HL-60/S4 (cell line): ENCODE data around the gene INKA2.

Source experiments
- in situ Hi-C: fragments of 300-500 bp; cut with MboI; formaldehyde crosslinking; loops from 2 replicates; pipeline ENCODE4 v1.14.3; 2022; ENCODE audit warnings: low sequenced_read_pairs

The INKA2 gene

DNA sequence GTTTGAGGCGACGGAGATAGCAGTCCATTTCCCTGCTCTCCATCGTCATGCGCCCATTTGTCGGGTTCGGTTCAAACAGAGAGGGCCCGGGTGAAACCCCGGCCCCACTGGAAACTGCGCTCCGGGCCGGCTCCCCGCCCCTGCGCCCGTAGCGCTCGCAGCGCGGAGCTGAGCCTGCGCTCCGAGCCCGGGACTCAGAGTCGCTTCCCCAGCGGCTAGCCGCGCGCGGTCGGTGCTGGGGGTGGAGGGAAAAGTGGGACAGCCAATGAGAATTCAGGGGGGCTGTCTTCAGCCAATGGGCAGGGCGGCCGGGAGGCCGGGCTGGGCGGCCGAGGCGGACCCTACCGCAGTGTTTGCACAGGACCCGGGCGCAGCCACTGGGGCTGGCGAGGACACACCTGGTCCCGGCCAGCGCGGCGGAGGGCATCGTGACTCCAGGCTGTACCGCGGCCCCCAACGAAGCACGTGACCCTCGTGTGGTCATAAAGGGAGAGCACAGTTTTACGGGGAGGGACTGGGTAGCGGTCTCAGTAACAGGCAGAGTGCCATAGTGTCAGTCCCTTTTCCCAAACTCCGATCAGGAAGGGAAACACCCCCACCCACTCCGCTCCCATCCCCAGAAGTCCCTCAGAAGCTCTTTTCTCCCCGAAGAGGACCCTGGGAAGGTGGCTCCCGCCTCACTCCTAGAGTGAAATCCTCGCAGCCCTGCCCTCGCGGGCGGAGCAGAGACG is at the start of gene INKA2:
INKA2 (minus strand) TSS at position 202 of the 731 bp plus-strand sequence; CDS start at position 49, 153 bp downstream.
- in situ Hi-C loops = no loop called here

DNA sequence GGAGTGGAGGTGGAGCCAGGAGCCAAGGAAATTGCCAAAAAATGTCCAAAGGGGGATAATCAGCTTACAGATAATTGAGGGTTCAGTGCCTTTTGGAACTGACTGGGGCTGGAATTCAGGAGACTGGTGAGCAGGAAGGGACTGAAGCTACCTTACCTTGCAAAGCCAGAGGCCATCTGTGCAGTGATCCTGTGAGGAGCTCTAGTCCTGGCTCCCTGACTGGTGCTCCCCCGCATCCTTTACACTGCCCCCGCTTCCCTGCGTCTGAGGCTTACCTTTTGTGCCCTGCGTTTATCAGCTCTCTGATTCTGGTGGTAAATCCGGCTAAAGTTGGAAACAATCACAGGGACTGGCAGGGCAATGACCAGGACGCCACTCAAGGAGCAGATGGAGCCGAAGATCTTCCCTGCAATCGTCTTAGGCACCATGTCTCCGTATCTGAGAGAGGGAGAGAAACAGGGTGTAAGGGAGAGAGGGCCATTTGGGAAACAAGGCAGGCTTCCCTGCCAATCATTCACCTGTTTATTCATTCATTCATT is 47.5 kb upstream of the INKA2 start:
- in situ Hi-C loops = loop anchor here (25.0 kb wide), 1 partner anchor 774 kb away; no protein-coding TSS in a partner anchor

DNA sequence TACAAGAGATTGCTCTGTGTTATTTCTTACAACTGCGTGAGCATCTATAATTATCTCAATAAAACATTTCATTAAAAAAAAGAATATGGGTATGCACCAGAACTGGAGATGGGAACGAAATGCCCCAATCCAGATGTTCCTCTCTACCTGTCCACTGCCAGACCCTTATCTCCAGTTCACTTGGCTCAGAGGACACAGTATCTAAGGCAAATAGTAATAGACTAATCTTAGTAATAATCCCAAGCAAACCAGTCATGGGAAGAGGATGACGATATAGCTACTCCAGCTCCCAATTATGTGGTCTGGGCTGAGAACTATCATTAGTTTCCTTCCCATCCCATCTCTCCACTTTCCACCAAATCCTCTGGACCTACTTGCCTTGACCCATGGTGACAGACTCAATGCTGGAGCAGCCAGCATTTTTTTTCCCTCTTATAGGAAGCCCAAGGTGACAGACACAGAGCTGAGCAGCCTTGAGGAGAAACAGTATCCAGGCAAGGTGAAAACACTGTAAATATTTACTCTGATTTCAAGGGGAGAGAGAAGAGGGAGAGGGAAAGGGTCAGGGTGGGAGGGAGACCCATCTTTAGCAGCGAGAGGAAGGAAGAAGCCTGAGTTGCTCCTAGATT is 45.2 kb upstream of the INKA2 start:
- in situ Hi-C loops = loop anchor here (25.0 kb wide), 1 partner anchor 772 kb away; no protein-coding TSS in a partner anchor

DNA sequence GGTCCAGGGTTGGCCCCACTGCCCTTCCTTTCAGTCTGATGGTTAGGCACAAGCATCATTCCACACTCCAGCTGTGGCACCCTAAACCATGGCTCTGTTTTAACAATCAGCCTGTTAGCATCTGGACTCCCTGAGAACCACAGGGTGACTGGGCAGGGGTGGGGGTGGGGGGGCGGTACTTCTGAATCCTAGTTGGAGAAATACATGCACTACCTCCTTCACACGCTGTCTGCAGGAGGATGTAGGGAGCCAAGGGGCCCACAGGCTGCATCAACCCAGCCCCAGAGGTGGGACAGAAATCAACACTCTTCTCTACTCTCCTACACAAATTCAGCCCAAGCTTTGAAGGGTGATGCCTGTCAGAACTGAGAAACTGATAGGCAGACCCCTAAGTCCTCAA is 40.4 kb upstream of the INKA2 start:
- in situ Hi-C loops = loop anchor here (25.0 kb wide), 1 partner anchor 767 kb away; no protein-coding TSS in a partner anchor

DNA sequence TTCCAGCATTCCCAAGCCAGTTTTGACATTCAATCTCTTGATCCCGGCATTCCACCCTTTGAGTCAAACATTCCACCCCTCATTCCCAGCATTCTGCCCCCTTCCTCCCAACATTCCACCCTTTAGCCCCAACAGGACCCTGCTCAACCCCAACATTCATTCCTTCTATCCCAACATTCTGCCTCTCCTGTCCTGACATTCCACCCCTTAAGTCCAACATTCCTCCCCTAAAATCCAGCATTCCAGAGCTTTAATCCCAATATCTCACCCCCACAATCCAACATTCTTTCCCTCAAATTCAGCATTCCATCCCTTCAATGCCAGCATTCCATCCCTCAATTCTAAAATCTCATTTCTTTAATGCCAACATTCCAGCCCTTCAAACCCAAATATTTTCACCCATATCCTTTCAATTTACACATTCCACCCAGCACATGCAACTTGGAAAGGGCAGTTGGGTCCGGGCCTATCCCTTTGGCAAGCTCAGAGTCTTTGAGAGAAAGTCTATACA is 39.4 kb upstream of the INKA2 start:
- in situ Hi-C loops = loop anchor here (25.0 kb wide), 1 partner anchor 766 kb away; no protein-coding TSS in a partner anchor

DNA sequence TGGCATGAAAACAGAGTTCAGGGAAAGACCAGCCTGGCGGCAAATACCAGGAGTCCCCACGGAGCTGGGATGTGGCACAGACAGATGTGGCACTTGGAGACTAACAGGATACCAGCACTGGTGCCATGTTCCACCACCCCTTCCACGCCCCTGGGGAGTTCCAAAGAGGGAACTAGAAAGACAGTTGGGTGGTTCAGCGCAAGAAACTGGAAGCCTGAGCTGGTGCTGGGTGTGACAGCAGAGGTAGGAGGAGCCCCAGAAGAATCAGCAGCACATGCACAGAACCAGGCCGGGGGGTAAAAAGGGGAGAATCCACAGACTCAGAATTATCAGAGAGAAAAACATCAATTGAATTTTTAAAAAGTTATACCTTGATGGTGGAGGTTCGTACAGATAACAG is 38.9 kb upstream of the INKA2 start:
- in situ Hi-C loops = loop anchor here (25.0 kb wide), 1 partner anchor 766 kb away; no protein-coding TSS in a partner anchor

DNA sequence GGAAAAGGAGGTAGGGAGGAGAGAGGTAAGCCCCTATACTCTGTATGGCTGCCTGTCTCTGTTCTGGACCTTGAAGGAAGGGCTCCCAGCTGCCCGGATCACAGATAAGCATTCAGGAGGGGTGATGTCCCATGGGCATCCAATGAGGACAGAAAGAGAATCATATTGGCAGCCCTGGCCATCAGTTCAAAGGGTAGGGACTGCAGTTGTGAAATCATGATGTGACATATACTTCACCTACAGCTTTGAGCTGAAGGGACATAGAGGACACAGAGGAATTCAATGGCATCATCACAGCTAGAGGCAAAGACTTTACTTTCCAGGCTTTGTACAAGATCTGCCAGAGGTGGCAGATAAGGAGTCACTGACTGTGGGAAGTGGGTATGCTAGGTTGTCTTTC is 38.1 kb upstream of the INKA2 start:
- in situ Hi-C loops = loop anchor here (25.0 kb wide), 1 partner anchor 765 kb away; no protein-coding TSS in a partner anchor

DNA sequence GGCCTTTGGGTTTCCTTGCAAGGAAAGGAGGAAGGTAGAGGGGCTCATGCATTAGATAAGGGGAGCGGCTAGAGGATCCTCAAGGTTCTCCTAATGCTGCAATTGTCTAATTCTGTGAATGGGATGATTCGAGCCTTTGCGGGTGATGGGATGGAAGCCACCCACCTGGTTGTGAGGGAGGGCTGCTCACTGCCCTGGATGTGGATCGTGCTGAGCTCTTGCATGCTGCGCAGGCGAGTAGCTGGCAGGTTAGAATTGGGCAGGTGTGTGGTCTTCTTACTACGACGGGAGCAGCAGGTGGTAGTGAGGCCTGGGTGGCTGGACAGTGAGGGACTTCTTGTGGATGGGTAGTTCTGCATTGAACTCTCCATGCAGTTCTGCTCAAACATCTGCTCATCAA is 37.7 kb upstream of the INKA2 start:
- in situ Hi-C loops = loop anchor here (25.0 kb wide), 1 partner anchor 765 kb away; no protein-coding TSS in a partner anchor

DNA sequence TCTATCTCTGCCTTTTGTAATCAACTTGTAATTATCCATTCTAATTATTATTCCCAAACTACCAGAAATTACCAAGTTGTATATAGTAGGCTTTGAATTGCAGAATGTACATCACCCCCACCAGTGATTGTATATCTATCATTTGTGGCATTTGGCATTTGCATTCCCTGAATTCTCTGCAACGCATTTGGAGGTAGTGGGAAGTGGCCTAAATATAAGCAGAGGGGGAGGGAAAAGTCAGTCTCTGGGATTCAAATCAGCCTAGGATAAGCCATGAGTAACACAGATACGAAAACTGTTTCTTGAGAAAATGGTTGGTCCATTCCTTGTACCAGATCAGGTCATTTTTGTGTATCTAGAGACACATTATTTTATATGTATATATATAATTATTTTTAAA is 37.2 kb upstream of the INKA2 start:
- in situ Hi-C loops = loop anchor here (25.0 kb wide), 1 partner anchor 764 kb away; no protein-coding TSS in a partner anchor

DNA sequence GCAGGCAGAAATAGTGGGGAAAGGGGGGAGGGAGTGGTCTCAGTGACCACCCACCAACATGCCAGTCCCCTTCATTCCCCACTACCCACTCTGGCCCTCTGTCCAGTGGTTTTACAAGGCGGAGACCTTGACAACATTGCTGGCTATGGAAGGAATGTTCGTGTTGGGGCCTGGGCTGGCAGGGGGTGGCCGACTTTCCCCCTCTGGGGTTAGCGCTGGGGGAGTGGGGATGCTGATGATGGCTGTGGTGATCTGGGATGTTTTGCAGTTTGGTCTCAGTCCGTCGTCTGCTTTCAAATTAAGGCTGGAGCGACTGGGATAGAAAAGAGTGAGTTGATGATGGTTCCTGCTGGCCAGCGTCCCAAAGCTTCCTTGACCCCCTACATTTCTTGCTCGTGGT is 36.8 kb upstream of the INKA2 start:
- in situ Hi-C loops = loop anchor here (25.0 kb wide), 1 partner anchor 764 kb away; no protein-coding TSS in a partner anchor

DNA sequence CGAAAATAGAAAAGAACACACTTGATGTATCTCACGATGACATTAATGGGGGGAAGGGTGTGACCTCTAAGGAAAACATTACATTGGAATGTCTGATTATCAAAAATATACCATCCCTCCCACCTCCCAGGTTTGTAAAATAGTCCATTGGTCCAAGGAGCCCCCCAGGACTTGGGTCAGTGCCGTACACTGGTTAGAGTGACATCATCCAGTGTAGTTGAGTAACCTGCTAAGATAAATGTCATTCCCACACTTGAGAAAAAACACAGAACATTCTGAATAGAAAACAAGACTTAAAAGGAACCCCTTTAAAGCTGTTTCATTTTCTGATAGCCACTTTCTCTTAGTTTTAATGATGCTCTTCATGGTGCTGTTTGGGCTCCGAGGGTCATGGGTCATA is 31.7 kb upstream of the INKA2 start:
- in situ Hi-C loops = loop anchor here (25.0 kb wide), 1 partner anchor 559 kb away; the partner anchor contains the start of gene DENND2D

DNA sequence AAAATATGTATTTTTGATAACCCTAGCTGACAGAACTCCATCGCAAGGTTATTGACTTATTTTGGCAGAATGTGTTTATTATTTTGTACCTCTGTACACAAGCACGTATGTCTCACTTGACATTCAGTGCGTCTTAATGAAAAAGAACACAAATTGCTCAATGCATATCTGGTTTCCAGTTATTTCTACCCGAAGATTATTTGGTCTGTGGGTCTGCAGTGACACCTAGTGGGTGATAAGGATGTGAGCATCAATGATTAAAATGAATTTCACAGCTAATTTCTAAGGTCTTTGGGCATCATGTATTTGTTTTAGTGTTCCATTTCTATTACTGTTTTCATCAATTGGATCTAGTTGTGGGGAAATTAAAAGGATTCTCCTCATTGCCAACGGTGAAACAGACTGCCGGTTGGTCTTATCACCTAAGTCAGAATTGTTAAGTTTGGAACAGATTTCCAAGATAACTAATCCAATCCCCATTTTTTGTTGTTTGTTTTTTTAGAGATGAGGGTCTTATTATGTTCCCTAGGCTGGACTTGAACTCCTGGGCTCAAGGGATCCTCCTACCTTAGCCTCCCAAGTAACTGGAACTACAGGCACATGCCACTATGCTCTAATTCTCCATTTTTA is 30.4 kb upstream of the INKA2 start:
- in situ Hi-C loops = loop anchor here (25.0 kb wide), 1 partner anchor 557 kb away; the partner anchor contains the start of gene DENND2D

DNA sequence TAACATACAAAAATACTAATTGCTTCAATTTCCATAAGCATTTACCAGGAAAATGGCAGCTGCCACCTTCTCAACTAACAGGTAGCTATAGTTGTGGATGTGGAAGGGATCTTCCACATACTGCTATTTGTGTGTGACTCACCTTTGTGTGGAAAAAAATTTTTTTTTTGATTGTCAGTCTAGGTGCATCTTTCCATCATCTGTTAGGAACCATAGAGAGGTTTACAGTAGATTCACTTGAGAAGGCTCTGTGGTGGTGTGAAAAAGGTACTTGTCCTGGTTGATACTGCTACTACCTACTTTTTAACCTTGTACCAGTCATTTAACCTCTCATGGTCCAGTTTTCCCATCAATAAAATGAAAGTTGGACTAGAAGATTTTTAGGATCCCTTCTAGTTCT is 29.4 kb upstream of the INKA2 start:
- in situ Hi-C loops = loop anchor here (25.0 kb wide), 1 partner anchor 556 kb away; the partner anchor contains the start of gene DENND2D

DNA sequence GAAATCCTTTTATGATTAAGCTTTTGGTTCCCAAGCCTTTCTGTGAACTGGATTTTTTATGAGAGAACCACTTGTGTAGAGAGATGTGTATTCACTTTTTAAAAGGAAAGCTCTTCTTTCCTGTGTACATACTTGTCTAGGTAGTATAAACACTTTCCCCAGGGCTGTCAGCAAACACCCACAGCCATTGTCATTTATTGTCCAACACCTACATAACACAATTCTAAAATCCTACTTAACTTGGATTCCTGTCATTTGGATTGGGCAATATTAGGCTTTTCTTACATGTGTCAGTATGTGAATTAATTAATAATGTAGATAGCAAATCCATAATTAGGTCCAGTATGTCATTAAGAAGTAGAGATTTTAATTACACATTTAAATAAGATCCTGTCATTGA is 28.8 kb upstream of the INKA2 start:
- in situ Hi-C loops = loop anchor here (25.0 kb wide), 1 partner anchor 556 kb away; the partner anchor contains the start of gene DENND2D

DNA sequence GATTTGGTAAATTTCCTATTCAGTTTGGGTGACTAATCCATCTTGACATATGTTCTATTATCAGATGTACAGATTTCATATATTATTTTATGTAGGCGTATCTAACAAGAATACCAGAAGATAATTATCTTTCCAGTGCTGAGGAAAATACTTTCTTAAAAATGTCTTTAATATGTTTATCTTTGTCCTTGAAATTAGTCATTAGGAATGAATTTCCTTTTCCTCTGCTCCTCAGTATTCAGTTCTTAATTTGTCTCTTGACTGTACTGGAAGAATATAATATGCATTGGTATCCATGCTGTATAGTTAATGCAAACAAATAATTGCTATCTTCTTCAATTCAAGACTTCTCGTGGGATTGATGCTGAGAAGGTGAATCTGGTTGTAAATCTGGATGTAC is 23.1 kb upstream of the INKA2 start:
- in situ Hi-C loops = loop anchor here (5.0 to 25.0 kb wide), 2 partner anchors 280 to 550 kb away; partner anchors contain the start of gene DENND2D

DNA sequence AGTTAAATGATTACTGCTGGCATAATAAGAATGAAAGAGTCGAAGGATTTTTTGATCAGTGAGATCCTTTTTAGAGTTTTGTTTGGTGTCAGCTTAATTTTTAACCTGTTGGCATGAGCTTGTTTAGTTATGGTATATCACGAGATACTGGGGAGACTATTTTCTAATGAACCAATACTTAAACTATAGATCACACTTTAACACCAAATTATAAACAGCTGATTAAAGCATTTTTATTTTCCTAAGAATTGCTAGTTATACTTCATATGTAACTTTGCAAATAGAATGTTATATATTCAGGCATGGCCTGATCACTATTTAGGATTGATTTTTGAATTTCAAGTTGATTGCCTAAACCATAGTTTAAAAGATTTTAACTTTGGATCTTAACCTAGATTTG is 22.5 kb upstream of the INKA2 start:
- in situ Hi-C loops = loop anchor here (5.0 to 25.0 kb wide), 2 partner anchors 279 to 549 kb away; partner anchors contain the start of gene DENND2D

DNA sequence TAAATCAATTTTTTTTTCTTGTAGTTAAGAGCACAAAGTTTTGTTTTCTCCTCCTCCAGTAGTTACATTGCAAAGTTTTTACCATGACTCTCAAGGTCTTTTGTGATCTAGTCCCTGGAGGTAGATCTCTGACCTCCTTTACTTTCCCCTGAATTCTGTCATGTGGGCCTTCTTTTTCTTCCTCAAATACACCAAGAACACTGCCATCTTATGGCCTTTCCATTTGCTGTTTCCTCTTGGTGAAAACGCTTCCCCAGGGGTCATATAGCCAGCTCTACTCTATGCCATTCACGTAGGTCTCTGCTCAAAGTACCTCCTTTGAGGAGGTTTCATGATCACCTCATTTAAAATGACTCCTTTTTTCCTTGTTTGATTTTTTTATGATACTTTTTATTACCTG is 19.2 kb upstream of the INKA2 start:
- in situ Hi-C loops = loop anchor here (25.0 kb wide), 1 partner anchor 546 kb away; the partner anchor contains the start of gene DENND2D

DNA sequence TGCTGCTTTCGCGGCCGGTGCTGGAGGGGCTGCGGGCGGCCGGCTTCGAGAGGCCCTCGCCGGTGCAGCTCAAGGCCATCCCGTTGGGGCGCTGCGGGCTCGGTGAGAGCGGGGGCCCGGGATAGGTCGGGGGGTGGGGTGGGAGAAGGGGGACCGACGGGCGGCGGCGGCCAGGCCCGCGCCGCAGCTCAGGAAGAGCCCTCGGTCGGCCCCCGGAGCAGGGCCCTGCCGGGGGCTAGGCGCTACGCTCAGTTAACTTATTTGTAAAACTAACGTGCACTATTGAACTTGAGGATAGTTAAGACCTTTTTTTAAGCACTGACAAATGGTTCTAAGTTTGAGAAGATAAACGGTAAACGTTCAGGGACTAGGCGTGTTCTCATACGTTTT is 16.9 kb upstream of the INKA2 start:
- in situ Hi-C loops = loop anchor here (25.0 kb wide), 1 partner anchor 544 kb away; the partner anchor contains the start of gene DENND2D

DNA sequence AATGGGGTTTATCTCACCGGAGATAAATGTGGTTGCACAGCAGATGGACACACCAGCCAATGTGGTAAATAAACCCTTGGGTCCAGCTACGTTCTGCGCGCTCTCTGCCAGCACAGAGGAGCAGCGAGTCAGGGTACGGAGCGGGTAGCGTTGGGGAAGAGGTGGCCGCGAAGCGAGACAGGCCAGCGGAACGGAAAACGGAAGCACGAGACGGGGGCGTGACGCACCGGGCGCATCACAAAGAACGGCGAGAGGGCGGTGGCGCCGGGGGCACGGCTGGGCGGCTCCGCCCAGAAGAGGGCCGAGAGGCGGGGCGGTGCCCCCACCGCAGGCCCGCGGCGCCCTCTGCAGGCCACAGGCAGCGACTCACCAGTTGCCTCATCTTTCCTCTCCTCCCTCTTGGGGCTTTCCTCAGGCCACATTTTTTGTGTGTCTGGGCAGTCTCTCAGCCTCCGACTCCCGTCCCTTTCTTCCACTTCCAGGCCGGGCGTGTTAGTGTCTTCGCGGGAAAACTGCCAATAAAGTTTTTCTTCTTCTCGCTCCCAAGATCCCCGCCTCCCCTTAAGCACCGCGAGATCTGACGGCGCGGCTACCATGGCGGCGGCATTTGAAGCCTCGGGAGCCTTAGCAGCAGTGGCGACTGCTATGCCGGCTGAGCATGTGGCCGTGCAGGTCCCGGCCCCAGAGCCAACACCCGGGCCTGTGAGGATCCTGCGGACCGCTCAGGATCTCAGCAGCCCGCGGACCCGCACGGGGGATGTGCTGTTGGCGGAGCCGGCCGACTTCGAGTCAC is 16.3 kb upstream of the INKA2 start, which contains the start of gene DDX20:
DDX20 (plus strand) TSS at position 571 of the 793 bp plus-strand sequence; CDS start at position 595, 24 bp downstream.
- in situ Hi-C loops = loop anchor here (25.0 kb wide), 1 partner anchor 543 kb away; the partner anchor contains the start of gene DENND2D
